D721Med (cell line): Measurements from ENCODE around the gene HNRNPK.

Source experiments
- DNase-seq: peaks from one replicate; pipeline ENCODE4 v3.0.0; 2011; ENCODE audit warnings: low spot score; ENCODE audit not compliant: insufficient read length
- FAIRE-seq: peaks from 2 replicates; lab custom pipeline; 2011; peaks lifted over from hg19 to GRCh38; lab: Jason Lieb, UNC
- TF ChIP-seq, protein P1 (sequence below): IDR thresholded peaks from 2 replicates; pipeline ENCODE4 v1.5.1; 2012; ENCODE audit warnings: mild to moderate bottlenecking, control low read depth; ENCODE audit not compliant: insufficient read depth; ENCODE audit errors: missing control alignments

Gene HNRNPK

DNA sequence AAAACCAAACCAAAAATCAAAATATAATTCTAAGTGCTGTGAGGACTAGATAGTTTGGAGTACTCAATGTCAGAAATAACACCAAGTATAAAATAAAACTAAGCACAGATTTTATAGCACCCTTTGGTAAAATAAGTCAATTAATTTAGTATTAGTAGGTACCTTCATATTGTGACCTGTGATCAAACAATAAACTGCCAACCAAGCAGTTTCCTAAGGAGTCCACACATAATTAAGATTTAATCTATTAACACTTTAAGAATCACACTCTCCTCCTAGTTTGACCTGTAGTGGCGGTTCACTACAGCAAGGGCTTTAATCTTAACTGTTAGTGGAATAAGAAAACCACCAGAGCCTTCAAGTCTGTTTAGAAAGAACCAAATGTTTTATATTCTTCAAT lies 2.8 kb downstream of the HNRNPK start:
- TF ChIP-seq, protein P1, sequence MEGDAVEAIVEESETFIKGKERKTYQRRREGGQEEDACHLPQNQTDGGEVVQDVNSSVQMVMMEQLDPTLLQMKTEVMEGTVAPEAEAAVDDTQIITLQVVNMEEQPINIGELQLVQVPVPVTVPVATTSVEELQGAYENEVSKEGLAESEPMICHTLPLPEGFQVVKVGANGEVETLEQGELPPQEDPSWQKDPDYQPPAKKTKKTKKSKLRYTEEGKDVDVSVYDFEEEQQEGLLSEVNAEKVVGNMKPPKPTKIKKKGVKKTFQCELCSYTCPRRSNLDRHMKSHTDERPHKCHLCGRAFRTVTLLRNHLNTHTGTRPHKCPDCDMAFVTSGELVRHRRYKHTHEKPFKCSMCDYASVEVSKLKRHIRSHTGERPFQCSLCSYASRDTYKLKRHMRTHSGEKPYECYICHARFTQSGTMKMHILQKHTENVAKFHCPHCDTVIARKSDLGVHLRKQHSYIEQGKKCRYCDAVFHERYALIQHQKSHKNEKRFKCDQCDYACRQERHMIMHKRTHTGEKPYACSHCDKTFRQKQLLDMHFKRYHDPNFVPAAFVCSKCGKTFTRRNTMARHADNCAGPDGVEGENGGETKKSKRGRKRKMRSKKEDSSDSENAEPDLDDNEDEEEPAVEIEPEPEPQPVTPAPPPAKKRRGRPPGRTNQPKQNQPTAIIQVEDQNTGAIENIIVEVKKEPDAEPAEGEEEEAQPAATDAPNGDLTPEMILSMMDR, result no peak
- DNase-seq, result no peak
- no peak for FAIRE-seq

DNA sequence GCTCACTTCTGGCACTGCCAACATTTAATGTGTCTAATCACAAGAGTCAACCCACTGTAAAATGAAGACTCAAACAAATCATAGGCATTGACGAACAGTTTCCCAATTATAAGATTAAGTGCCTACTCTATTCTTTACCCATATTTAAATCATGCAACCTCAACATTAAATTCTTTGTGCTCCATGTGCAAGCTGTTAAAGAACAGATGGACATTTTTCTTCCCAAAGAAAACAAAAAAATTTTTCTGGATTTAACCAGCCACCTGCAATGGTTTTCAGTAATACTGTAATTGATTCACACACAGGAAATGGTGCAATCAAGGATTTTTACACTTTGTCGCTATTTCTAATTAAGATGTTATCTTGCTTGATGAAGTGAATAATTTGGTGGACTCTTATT lies 3.6 kb downstream of the HNRNPK start:
- no peak for DNase-seq
- FAIRE-seq, result no peak
- TF ChIP-seq, protein P1, result no peak

DNA sequence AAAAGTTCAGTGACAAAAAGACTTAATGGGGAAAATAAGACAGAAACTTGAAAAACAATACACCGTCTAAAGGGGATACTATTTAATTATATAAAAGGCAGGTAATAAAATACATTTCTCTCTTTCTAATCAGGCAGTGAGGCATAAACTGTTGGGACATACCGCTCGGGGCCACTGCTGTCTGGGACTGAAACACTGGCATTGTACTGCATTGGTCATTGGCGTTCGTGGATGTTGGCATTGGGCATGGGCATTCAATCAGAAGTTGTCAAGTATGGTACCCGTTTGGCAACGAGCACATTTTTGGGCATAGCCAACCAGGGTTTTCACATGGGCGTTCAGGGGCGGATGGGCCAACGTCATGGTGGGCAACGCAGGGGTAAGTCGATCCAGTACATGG lies 4.7 kb downstream of the HNRNPK start:
- TF ChIP-seq, protein P1, result no peak
- DNase-seq (no peak), FAIRE-seq (no peak)

DNA sequence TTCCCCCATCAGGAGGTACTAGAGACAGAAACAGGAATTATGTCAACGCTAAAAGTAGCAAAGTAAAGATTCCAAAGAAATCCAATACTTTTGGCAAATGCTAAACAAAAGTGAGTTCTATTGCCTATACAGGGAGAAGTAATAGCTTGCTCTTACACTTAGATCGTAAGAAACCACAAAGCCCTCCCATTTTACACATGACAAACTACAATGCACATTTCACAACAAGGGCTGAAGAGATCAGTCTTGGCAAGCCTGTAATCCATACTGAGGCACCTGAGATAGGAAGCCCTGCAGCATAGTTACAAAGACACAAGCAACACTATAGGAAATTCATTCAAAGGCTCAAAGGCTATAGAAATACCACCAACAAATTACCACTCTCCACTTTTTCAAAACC lies 7.7 kb downstream of the HNRNPK start:
- TF ChIP-seq, protein P1, result no peak
- FAIRE-seq (no peak), DNase-seq (no peak)

DNA sequence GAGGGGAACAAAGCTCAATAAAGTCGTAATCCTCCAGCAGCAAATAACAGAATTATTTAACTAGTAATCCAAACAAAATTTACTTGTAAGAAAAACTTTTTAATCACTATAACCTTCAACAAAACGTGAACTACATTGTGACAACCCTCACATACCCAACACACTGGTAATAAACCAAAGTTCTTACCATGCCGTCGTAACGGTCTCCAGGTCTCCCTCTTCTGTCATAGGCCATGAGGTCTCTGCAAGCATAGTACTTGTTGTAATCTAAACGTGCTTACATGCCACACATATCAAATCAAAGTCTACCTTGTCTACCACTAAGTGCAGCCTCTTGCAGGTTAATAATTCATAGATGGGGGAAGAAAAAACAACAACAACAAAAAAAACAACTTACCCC lies 8.5 kb downstream of the HNRNPK start:
- TF ChIP-seq, protein P1, result no peak
- DNase-seq (no peak), FAIRE-seq (no peak)

DNA sequence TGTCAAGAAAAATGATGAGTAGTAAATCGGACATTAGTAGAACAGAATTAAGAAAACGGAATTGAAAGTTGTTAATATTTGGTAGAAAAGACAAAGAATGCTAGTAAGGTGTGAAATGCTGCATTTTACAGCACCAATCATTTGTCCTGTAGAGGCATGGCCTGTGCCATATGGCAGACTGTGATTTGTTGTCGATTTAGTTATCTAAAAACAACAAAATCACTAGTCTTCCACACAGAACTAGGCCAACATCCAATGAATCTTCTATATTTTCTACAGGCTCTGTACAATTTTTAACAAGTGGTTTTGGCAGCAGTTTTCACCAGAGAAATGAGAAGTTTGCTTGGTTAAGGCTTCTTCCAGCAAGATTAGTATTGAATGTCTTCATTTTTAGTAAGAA lies 10.4 kb downstream of the HNRNPK start:
- FAIRE-seq (no peak), DNase-seq (no peak)

DNA sequence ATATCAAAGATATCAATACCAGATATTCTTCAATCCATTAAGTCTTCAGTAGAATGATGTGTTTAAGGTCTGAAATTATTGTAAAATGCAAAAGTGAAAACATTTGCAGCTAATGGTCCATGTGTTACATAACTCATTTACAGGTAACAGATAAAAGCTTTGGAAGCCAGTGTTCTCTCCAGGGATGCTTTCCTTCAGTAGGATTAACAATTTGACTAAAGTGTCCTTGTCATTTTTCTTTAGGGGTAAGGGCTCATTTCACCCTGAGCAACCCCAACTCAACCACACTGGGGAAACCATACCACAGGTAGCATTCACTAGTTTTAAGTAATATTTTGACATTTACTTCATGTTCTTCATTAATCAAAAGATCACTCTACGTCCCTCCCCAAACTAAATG lies 12.9 kb downstream of the HNRNPK start:
- DNase-seq, result no peak
- FAIRE-seq, result no peak
- TF ChIP-seq, protein P1, result no peak

More for the DNA sequence above, 10.4 kb downstream of the HNRNPK start:
- TF ChIP-seq, protein P1, result no peak
